ENCODE measurements around the gene CTAGE4.
"Not testable (repeated sequence)": the region's sequence is repeated elsewhere in the genome, so short reads cannot be mapped to it uniquely, and the experiment has no call there.

The CTAGE4 gene

GRCh38 chr7:144233039-144233438 lies 49.8 kb downstream of the CTAGE4 start:
- H3K27me3 Mint-ChIP-seq (ENCODE audit: low read depth); DNase-seq (ENCODE audit: low spot score); H3K4me1 Mint-ChIP-seq (ENCODE audit: low read depth); H3K36me3 Mint-ChIP-seq (ENCODE audit: low read depth); H3K4me3 Mint-ChIP-seq; H3K27ac Mint-ChIP-seq; H3K9me3 Mint-ChIP-seq: not testable (repeated sequence)

All from T-helper 2 cell treated with Interferon-gamma antibody and Interleukin-4, amounts not matched to agents 5 μg/mL and 100 μg/mL, for 36 hours (primary cell).